Measurements from ENCODE around the gene SNAP29.
"Not testable (repeated sequence)": the region's sequence is repeated elsewhere in the genome, so short reads cannot be mapped to it uniquely, and the experiment has no call there.

SNAP29 gene

GRCh38 chr22:20858615-20859416 lies at the start of gene SNAP29, which contains the start of gene PI4KA:
SNAP29 (plus strand) TSS chr22:20859007; CDS start chr22:20859111, 104 bp downstream.
PI4KA (minus strand) TSS chr22:20858811; CDS start chr22:20858725, 86 bp downstream.
- DNase-seq = peak; percentile 98

DNA sequence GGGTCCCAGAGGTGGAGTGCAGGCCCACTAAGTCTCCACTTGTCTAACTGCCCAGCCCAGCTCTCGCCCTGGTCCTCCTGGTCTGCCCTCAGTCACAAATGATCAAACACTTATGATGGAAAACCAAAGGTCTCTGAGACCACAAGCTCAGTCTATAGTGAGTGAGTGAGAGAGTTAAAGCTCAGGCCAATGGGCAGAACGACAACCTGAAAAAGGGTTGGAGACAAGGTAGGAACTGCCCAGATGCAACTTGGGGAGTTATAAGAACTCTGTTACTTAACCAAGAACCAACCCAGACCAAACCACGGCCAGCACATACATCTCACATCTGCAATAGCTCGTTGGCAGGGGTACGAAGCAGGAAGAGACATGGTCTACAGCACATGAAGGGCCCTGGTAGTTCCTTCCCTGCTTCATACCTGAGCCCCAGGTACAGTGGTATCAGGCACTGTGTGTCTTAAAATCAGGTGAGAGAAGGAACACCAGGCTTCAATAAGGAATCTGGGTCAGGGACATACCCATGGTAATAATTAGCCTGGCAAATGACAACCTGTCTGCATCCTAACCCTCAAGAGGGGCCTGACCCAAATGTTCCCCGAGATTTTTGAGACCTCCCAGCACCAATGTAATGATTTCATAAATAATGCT lies 49.1 kb upstream of the SNAP29 start:
- no peak for DNase-seq

DNA sequence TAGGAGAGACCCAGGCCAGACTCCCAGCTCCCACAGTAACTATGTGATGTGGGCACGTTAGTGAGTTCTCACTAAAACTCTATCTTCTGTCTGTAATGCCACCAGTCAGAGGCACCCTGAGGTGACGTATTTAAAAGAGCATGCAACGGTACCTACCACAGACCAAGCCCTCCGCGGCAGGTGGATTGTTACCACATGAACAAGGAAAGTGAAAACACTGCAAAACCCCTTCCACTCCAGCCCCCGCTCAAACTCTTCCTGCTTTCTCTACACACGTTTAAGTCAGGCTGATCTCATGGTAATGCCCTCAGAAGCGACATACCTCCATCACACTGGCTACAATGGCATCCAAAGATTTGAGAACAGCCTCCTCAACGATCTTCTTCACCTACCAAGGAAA lies 48.2 kb upstream of the SNAP29 start:
- no peak for DNase-seq

DNA sequence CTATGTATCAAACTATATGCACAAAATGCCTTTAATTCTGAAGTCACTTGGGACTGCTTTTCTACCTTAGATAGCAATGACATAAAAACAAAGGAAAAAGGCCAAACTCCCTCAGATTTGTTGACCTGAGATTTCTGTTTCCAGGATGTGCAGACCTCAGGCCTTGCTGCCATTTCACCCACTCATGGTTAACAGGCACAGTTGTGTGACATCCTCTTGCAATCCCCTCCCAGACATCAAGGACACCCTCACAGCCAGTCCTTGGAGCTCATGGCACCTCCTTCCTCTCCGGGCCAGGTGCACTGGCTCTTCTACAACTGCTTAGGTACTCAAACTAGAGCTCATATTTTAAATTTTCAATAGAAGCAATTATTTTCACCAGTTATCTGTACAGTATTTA lies 47.6 kb upstream of the SNAP29 start:
- DNase-seq = no peak

- no peak for DNase-seq
These were observed 46.7 kb upstream of the SNAP29 start for GRCh38 chr22:20811971-20812660.

DNA sequence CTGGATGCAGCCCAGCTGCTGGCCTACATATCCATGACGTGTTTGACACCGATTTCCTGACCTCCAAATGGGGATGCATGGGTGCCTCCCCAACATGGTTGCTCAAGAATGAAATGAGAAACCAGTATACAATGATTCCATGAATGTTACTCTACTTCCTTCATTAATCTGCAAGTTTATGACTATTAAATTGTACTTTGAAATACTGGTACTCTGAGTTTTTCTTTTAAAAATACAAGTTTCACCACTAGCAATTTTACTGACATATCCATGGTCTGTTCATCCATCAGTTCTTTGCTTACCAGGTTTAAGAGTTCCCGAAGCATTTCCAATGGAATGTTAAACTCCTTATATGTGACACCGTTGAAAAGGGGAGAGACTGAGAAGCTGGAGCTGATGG lies 45.8 kb upstream of the SNAP29 start:
- DNase-seq = no peak

DNA sequence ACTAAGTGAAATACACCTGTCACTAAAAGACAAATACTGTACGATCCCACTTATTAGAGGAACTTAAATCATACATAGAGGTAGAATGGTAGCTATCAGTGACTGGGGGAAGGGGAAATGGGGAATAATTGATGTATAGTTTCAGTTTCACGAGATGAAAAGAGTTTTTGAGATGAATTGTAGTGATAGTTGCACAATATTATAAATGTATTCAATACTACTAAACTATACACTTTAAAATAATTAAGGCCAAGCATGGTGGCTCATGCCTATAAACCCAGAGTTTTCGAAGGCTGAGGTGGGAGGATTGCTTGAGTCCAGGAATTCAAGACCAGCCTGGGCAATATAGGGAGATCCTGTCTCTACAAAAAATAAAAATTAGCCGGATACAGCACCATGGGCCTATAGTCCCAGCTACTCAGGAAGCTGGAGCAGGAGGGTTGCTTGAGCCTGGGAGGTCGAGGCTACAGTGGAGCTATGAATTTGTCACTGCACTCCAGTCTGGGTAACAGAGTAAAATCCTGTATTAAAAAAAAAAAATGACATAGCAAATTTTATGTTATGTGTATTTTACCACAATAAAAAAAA lies 44.5 kb upstream of the SNAP29 start:
- DNase-seq = no peak

DNA sequence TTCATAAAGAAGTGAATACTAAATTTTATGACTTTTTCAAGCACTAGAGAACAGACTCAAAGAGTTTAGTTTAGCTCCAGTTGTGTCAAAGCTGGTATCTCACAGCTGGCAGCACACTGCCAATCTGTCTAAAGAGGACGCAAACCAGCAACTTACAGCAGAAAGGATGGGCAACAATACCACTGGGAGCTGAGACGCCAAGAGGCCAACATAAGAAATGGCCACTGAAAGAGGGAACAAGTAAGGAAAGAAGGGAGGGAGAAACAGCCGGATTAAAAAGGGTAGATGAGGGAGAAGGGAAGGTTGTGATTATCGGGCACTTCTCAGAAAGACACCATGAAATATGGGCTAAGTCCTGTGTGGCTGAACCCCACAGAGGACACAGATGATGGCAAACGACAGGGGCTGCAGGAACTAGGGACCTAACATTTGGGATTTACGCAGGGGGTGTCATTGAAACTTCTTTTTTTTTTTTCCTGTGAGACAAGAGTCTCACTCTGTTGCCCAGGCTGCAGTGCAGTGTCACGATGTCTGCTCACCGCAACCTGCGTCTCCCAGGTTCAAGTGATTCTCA lies 43.2 kb upstream of the SNAP29 start:
- no peak for DNase-seq

DNA sequence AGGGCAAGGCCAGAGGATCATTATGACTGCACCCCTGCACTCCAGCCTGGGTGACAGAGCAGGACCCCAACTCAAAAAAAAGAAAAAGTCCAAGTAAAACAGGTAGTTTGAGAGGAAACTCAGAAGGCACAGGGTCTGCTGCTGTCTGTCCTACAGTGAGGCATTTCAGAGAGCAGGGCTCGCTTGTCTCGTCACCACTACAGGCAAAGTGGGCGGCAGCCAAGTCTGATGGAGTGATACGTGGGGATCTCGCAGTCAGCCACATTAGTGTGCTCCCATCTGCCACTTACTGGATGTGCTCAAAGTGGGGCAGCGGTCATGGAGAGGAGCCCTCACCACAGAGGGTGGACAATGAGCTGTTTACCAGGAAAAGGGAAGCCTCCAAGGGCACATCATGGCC lies 42.2 kb upstream of the SNAP29 start:
- DNase-seq = no peak

GRCh38 chr22:20818471-20818870 lies 40.3 kb upstream of the SNAP29 start:
- no peak for DNase-seq

DNA sequence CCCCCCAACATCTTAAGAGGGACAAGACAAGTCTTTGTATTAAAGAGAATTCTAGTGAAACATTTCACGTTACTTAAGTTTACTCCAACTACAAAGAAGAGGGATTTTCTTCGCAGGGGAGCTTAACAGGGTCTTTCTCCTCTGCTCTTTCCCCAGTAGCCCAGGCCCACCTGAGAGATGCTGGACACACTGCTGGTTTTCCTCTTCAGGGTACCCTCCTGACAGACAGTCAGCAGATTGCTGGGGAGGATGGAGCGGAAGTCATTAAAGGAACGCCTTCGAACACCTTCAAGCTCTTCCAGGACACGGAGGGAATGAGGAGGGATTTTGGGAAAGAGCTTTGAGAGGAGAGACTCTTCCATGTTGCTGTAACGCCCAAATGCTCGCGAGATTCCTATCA lies 39.3 kb upstream of the SNAP29 start:
- no peak for DNase-seq

- not testable (repeated sequence) for DNase-seq
These were observed 37.0 kb upstream of the SNAP29 start for GRCh38 chr22:20821717-20822239.

DNA sequence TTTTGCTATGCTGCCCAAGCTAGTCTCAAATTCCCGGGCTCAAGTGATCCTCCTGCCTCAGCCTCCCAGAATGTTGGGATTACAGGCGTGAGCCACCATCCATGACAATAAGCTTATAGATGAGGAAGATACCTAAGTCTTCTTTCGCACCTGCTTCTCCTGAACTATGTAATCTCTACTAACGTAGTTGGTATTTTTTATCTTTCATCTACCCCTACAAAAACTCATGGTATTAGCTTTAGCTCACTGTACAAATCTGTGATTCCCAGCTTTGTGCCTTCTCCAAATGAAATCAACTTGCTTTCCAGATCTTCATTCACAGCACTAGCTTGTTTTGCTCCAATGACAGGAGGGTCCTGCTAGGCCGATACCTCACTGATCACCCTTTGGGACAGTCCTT lies 36.6 kb upstream of the SNAP29 start:
- no peak for DNase-seq

DNA sequence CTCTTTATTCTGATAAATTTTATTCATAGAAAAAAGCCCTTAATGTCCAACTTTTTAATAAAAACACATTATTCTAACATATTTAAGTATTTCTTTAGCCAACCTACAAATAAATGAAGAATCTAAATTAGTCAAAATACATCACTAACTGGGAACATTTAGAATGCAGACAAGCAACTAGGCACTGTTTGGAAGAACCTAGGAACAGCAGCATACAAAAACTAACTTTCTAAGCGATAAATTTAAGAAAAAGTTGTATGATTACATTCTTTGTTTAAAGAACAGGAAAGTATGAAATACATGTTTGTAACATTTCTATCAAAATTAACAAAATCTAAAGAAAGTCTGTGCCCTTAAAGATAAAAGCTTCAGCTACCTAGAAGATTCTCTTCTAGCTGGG lies 35.5 kb upstream of the SNAP29 start:
- DNase-seq = no peak

DNA sequence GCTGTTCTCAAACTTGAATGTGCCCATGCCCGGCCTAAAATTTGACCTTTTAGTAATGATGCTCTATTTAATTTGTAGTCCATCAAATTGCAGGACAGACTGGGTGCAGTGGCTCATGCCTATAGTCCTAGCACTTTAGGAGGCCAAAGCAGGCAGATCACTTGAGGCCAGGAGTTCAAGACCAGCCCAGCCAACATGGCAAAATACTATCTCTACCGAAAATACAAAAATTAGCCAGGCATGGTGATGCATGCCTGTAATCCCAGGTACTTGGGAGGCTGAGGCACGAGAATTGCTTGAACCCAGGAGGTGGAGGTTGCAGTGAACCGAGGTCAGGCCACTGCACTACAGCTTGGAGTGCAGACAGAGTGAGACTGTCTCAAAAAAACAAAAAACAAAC lies 33.6 kb upstream of the SNAP29 start:
- not testable (repeated sequence) for DNase-seq

GRCh38 chr22:20825624-20826023 lies 33.2 kb upstream of the SNAP29 start:
- DNase-seq = no peak

DNA sequence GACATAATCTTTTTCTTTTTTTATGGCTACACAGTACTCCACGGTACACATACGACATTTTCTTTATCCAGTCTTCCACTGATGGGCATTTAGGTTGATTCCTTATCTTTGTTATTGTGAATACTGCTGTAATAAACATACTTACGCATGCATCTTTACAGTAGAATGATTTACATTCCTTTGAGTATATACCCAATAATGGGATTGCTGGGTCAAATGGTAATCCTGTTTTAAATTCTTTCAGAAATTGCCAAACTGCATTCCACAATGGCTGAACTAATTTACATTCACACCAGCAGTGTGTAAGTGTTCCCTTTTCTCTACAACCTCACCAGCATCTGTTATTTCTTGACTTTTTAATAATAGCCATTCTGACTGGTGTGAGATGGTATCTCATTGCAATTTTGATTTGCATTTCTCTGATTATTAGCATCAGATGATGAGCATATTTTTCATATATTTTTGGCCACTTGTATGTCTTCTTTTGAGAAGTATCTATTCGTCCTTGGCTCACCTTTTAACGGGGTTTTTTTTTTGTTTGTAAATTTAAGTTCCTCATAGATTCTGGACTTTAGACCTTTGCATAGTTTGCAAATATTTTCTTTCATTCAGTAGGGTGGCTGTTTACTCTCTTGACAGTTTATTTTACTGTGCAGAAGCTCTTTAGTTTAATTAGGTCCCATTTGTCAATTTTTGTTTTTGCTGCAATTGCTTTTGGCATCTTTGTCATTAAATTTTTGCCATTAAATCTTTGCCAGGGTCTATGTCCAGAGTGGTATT lies 32.2 kb upstream of the SNAP29 start:
- not testable (repeated sequence) for DNase-seq

DNA sequence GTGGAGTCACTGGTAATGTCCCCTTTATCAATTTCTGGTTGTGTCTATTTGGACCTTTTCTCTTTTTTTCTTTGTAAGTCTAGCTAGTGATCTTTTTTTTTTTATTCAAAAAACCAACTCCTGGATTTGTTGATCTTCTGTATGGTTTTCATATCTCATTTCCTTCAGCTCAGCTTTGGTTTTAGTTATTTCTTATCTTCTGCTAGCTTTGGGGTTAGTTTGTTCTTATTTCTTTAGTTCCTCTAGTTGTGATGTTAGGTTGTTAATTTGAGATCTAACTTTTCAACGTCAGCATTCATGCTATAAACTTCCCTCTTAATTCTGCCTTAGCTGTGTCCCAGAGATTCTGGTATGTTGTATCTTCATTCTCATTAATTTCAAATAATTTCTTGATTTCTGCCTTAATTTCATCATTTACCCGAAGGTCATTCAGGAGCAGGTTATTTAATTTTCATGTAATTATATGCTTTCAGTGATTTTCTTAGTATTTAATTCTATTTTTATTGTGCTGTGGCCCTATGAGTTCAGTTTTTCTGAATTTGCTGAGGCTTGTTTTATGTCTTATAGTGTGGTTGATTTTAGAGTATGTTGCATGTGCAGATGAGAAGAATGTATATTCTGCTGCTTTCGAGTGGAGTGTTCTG lies 29.2 kb upstream of the SNAP29 start:
- no peak for DNase-seq

GRCh38 chr22:20833225-20833665 lies 25.6 kb upstream of the SNAP29 start:
- DNase-seq = no peak

GRCh38 chr22:20834206-20834605 lies 24.6 kb upstream of the SNAP29 start:
- no peak for DNase-seq

- no peak for DNase-seq
These were observed 24.1 kb upstream of the SNAP29 start for GRCh38 chr22:20834725-20835124.

All from midbrain (tissue), 1 donor.